ENCODE results near the gene NT5DC3.

NT5DC3 gene

DNA sequence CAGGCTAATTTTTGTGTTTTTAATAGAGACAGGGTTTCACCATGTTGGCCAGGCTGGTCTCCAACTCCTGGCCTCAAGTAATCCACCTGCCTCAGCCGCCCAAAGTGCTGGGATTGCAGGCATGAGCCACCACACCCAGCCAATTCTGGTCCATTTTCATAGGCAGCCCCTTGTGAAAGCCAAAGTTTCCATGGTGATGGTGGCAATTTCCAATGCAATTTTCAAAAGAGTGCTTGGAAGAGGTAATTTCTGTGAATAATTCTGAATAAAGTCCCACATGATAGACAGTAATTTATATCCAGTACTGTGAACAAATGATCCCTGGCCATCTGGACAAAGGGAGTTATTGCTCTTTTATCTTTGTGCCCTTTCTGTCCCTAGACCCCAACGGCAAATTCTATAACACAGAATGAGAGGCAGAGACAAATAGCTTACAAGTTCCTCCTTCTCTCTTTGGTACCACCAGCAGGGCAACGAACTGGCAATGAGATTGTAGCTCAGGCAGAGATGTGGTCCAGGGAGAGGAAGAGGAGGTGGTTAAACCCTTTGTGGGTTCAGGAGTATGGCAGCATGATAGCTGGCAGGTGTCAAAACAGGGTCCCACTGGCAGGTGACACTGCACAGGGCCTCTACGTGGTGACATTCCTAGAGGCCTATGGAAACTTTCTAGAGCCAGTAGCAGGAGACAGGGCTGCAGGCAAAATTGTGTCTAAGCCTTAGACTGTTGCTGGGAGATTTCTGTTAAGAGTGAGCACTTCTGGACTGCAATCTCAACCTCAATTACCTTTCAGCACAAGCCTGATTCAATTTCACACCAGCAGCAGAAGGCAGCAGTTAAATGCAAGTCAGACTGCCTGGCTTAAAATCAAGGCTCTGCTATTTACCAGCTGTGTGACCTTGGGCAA, 46.5 kb downstream of the NT5DC3 start:
- Histone ChIP-seq H3K4me1 (ENCODE audit: insufficient read depth, low read length) (no peaks in the 10 kb centered on the region), H3K4me3 (ENCODE audit: low read length) (no peak overlapping the region), H3K36me3 (ENCODE audit: insufficient read depth, low read length) (peaks cover 47% of the 10 kb centered on the region), H3K9me3 (ENCODE audit: insufficient read depth, low read depth, low read length) (no peaks in the 10 kb centered on the region), H3K27me3 (ENCODE audit: insufficient read depth, low read length) (no peaks in the 10 kb centered on the region), H3K27ac (ENCODE audit: low read depth, low read length) (no peak overlapping the region), H3K9ac (ENCODE audit: low read depth, low read length) (no peak overlapping the region)
- 97% methylated on average over 4 of the region's 4 CpGs for WGBS

DNA sequence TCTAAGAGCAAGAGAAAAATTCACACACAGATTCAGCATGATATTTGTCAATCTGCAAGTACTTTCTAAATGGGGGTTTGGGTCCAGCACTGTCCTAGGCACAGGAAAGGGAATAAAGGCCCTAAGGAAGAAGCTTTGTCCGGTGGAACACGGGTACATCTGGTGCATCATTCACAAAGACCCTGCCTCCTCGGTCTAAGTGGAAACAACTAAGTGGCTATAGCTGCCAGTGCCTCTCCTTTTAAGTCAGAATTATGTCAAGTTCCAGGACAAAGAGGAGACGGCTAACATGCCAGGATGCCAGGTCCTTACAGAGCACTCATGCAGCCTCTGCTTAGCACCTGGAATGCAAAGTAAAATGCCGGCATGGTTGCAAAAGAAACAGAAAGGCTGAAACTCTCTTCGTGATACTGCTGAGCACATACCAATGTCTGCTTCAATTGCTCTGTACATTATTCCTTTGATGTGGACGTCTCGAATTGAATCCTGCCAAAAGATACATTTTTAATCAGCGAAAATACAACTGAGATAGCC, 47.5 kb downstream of the NT5DC3 start:
- no peak overlapping the region for H3K27ac ChIP-seq (ENCODE audit: low read depth, low read length)
- H3K36me3 ChIP-seq (ENCODE audit: insufficient read depth, low read length) = peaks cover 49% of the 10 kb centered on the region
- no peak overlapping the region for H3K4me3 ChIP-seq (ENCODE audit: low read length)
- H3K27me3 ChIP-seq (ENCODE audit: insufficient read depth, low read length) = no peaks in the 10 kb centered on the region
- H3K4me1 ChIP-seq (ENCODE audit: insufficient read depth, low read length) = no peaks in the 10 kb centered on the region
- H3K9me3 ChIP-seq (ENCODE audit: insufficient read depth, low read depth, low read length) = no peaks in the 10 kb centered on the region
- 96% methylated on average over 9 of the region's 9 CpGs for WGBS
- H3K9ac ChIP-seq (ENCODE audit: low read depth, low read length) = no peak overlapping the region

DNA sequence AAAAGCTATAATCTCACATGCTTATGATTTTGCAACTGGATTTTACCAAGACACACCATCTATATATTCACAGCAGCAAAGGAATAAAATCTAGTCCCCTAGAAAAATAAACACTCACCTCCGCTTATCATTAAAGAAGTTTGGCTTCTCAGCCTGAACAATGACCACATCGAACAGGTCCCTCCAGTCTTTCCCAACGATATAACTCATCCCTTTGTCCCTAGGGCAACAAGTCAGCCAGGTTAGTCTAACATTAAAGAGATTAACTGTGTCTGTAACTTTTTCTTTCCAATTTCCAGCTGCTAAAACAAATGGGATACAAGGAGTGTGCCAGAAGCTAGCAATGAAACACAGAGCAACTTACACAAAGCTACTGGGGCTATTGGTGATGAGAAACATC, 48.0 kb downstream of the NT5DC3 start:
- no peaks in the 10 kb centered on the region for H3K4me1 ChIP-seq (ENCODE audit: insufficient read depth, low read length)
- H3K36me3 ChIP-seq (ENCODE audit: insufficient read depth, low read length) = peaks cover 50% of the 10 kb centered on the region
- H3K9me3 ChIP-seq (ENCODE audit: insufficient read depth, low read depth, low read length) = no peaks in the 10 kb centered on the region
- 94% methylated on average over 3 of the region's 3 CpGs for WGBS
- no peak overlapping the region for H3K9ac ChIP-seq (ENCODE audit: low read depth, low read length)
- H3K27ac ChIP-seq (ENCODE audit: low read depth, low read length) = no peak overlapping the region
- no peaks in the 10 kb centered on the region for H3K27me3 ChIP-seq (ENCODE audit: insufficient read depth, low read length)
- no peak overlapping the region for H3K4me3 ChIP-seq (ENCODE audit: low read length)

DNA sequence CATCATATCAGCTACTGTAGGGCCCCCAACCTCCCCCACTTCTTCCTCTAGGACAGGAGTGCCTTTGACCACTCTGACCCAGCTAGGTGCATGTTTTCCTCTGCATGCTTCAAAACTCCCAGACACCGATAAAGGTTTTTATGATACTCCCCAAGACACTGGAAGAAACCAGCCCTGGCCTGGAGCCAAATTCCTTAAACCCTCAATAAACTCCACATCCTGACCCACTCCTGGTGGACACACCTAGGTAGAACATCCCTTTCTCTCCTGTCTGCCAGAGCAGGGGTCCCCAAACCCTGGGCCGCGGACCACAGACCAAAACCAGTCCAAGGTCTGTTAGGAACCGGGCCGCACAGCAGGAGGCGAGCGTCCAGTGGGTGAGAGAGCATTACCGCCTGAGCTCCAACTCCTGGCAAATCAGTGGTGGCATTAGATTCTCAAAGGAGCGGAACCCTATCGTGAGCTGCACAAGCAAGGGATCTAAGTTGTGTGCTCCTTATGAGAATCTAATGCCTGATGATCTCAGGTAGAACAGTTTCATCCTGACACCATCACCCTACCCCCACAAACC, 49.6 kb downstream of the NT5DC3 start:
- Histone ChIP-seq H3K27me3 (ENCODE audit: insufficient read depth, low read length) (no peaks in the 10 kb centered on the region), H3K4me3 (ENCODE audit: low read length) (no peak overlapping the region), H3K27ac (ENCODE audit: low read depth, low read length) (no peak overlapping the region), H3K4me1 (ENCODE audit: insufficient read depth, low read length) (no peaks in the 10 kb centered on the region), H3K9ac (ENCODE audit: low read depth, low read length) (no peak overlapping the region), H3K9me3 (ENCODE audit: insufficient read depth, low read depth, low read length) (no peaks in the 10 kb centered on the region), H3K36me3 (ENCODE audit: insufficient read depth, low read length) (peaks cover 48% of the 10 kb centered on the region)
- 94% methylated on average over 10 of the region's 10 CpGs for WGBS

DNA sequence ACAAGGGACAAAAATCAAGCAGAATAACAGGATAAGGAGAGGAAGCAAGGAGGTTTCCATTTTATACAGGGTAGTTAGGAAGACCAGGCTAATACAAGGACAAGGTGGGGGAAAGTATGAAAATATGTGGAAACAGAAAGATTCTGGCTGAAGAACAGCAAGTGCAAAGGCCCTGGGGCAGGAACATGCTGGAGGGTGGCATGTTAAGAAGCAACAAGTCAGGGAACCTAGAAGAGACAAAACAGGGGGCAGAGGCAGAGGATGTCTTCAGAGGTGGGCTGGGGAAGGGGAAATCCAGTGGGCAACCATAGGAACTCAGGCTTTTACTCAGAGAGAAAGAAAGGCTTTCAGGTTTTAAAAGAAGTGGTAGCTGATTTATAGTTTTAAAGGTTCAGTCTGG, 54.8 kb downstream of the NT5DC3 start:
- Histone ChIP-seq H3K36me3 (ENCODE audit: insufficient read depth, low read length) (peaks cover 50% of the 10 kb centered on the region), H3K4me1 (ENCODE audit: insufficient read depth, low read length) (no peaks in the 10 kb centered on the region), H3K4me3 (ENCODE audit: low read length) (no peak overlapping the region), H3K9ac (ENCODE audit: low read depth, low read length) (no peak overlapping the region), H3K27me3 (ENCODE audit: insufficient read depth, low read length) (no peaks in the 10 kb centered on the region), H3K9me3 (ENCODE audit: insufficient read depth, low read depth, low read length) (no peaks in the 10 kb centered on the region), H3K27ac (ENCODE audit: low read depth, low read length) (no peak overlapping the region)

DNA sequence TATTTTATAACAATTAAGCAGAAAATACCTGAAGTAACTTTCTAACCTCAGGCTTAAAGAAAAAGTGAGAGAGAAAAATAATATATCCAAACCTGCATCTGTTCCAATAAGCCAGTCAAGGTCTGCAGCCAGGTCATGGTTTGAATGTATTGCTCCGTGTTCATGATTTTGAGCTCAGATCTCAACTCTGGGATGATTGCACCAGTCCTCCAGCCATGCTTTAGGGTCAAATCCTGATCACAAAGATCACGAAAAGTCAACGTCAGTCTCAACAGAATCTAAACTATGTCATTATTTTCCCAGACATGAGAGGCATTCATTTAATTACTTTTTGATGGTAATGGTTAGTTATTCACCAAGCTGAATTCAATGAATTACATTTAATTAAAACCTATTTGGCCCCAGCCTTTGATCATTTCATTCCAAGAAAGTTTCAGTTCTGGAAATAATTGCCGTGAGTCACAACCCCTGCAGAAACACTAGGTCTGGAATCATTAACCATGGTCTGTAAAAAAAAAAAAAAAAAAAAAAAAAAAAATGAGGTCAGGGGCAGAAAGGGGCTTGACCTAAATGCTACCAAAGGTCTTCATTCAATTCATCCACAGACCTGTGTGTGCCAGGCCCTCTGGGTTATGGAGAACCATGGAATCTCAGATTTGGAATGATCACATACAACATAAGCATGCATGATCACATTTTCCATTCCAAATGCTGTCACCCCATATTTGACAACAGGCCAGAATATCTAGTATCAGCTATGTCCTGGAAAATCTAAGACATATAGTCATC, 55.6 kb downstream of the NT5DC3 start:
- Histone ChIP-seq H3K4me3 (ENCODE audit: low read length) (no peak overlapping the region), H3K27ac (ENCODE audit: low read depth, low read length) (no peak overlapping the region), H3K9ac (ENCODE audit: low read depth, low read length) (no peak overlapping the region), H3K9me3 (ENCODE audit: insufficient read depth, low read depth, low read length) (no peaks in the 10 kb centered on the region), H3K36me3 (ENCODE audit: insufficient read depth, low read length) (peaks cover 53% of the 10 kb centered on the region), H3K4me1 (ENCODE audit: insufficient read depth, low read length) (no peaks in the 10 kb centered on the region), H3K27me3 (ENCODE audit: insufficient read depth, low read length) (no peaks in the 10 kb centered on the region)
- 94% methylated on average over 4 of the region's 4 CpGs for WGBS

DNA sequence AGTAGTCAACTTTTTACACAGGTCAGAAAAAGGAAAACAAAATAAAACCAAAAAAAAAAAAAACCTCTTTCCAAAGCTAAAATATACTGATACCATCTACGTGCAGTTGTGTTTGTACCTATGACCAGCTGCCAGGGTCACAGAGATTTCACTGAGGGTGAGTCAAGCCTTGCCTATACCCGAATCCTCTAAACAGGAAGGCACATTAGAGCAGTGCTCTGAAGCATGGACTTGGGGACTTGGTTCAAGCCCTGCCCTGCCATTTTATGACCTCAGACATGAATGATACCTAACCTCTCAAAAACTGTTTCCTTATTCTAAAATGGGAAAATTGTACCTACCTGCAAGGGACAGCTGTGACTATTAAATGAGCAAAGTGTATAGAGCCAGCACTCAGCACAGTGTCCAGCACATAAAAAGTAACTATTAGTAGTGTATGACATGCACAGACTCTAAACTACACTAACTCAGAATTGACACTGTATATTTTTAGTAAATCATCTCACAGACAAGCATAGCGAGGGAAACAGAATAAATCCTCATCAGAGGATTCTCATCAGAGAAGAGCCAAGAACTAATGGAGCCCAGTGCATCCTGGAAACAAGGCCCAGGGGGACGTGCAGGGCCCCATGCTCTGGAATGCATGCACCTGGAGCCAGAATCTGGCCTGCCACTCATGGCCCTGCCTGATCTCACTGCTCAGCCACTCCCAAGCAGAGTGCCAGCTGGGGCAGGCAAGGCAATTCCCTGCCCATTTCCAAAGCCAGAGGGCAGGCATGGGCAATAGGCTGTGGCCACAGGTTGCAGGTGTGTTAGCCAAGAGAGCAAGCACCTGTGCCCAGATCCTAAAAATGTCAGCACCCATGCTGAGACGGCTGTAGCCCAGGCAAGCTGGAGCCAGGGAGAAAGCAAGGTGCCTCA, 57.0 kb downstream of the NT5DC3 start:
- WGBS = 92% methylated on average over 5 of the region's 5 CpGs
- Histone ChIP-seq H3K4me3 (ENCODE audit: low read length) (no peak overlapping the region), H3K9me3 (ENCODE audit: insufficient read depth, low read depth, low read length) (no peaks in the 10 kb centered on the region), H3K9ac (ENCODE audit: low read depth, low read length) (no peak overlapping the region), H3K27ac (ENCODE audit: low read depth, low read length) (no peak overlapping the region), H3K4me1 (ENCODE audit: insufficient read depth, low read length) (no peaks in the 10 kb centered on the region), H3K27me3 (ENCODE audit: insufficient read depth, low read length) (no peaks in the 10 kb centered on the region), H3K36me3 (ENCODE audit: insufficient read depth, low read length) (peaks cover 64% of the 10 kb centered on the region)

DNA sequence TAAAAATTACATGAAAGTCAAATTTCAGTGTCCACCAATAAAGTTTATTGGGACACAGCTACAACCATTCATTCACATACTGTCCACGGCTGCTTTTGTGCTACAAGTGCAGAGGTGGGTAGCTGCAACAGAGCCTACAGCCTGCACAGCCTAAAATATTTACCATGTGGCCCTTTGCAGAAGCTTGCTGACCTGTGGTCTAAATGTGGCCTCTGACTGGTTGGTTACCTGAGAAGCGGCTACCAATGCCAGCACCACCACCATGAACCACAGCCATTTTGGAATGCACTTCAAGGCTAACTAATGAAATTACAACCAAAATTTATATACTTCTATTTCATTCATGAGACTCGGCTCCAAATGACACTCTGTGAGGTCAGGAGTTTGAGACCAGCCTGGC, 58.6 kb downstream of the NT5DC3 start:
- H3K9ac ChIP-seq (ENCODE audit: low read depth, low read length) = no peak overlapping the region
- H3K9me3 ChIP-seq (ENCODE audit: insufficient read depth, low read depth, low read length) = no peaks in the 10 kb centered on the region
- WGBS = 95% methylated on average over 3 of the region's 3 CpGs
- no peak overlapping the region for H3K4me3 ChIP-seq (ENCODE audit: low read length)
- no peaks in the 10 kb centered on the region for H3K4me1 ChIP-seq (ENCODE audit: insufficient read depth, low read length)
- peaks cover 70% of the 10 kb centered on the region for H3K36me3 ChIP-seq (ENCODE audit: insufficient read depth, low read length)
- H3K27me3 ChIP-seq (ENCODE audit: insufficient read depth, low read length) = no peaks in the 10 kb centered on the region
- H3K27ac ChIP-seq (ENCODE audit: low read depth, low read length) = no peak overlapping the region

DNA sequence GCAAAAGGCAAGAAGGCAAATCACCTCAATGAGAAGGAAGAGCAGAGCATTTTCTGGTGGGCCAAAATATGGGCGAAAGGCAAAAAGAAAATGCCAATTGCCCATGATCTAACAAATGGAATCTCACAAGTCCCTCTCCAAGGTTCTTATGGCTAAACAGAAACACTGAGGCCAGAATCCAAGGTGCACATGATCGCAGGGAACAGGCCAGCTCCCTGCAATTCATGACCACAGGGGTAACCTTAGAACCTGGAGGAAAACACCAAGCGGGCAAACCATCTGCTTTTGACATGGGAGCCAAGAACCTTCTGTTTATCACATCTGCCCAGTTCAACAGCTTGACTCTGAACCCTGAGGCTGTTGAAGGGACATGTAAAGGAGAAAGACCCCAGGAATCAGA, 60.0 kb downstream of the NT5DC3 start:
- no peaks in the 10 kb centered on the region for H3K9me3 ChIP-seq (ENCODE audit: insufficient read depth, low read depth, low read length)
- H3K4me1 ChIP-seq (ENCODE audit: insufficient read depth, low read length) = no peaks in the 10 kb centered on the region
- H3K4me3 ChIP-seq (ENCODE audit: low read length) = no peak overlapping the region
- no peak overlapping the region for H3K9ac ChIP-seq (ENCODE audit: low read depth, low read length)
- peaks cover 73% of the 10 kb centered on the region for H3K36me3 ChIP-seq (ENCODE audit: insufficient read depth, low read length)
- WGBS = 94% methylated on average over 3 of the region's 3 CpGs
- H3K27ac ChIP-seq (ENCODE audit: low read depth, low read length) = no peak overlapping the region
- no peaks in the 10 kb centered on the region for H3K27me3 ChIP-seq (ENCODE audit: insufficient read depth, low read length)

DNA sequence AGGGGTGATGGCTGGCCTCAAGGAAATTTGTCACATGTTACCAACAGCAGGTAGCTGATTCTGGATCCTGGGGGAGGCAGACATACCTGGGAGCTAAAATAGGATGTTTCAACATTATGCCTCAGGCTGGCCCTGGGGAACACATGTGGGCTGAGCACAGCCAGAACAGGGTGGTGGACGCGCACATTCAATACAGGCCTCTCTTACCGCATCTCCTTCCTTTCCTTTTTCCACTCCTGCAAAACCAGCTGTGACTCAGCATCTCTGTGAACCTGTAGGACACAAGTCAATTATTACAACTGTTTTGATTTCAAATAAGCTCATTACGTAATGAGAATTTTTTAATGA, 61.0 kb downstream of the NT5DC3 start:
- Histone ChIP-seq H3K4me3 (ENCODE audit: low read length) (no peak overlapping the region), H3K27me3 (ENCODE audit: insufficient read depth, low read length) (no peaks in the 10 kb centered on the region), H3K4me1 (ENCODE audit: insufficient read depth, low read length) (no peaks in the 10 kb centered on the region), H3K36me3 (ENCODE audit: insufficient read depth, low read length) (peaks cover 70% of the 10 kb centered on the region), H3K9ac (ENCODE audit: low read depth, low read length) (no peak overlapping the region), H3K9me3 (ENCODE audit: insufficient read depth, low read depth, low read length) (no peaks in the 10 kb centered on the region), H3K27ac (ENCODE audit: low read depth, low read length) (peak overlapping the region; percentile 40; the same call in 1 of the 2 replicates)
- over 99% methylated on average over 4 of the region's 4 CpGs for WGBS

Data from HUES64 (cell line).